ENCODE data around the gene ZNF282. TPM values are rescaled to one million over a fixed set of nuclear protein-coding genes. Genes with fewer than 3 reads are reported as not detected.
A peak's percentile ranks its signal among the peaks of the same experiment; 100 is the strongest.

The ZNF282 gene
- total and polyA plus RNA-seq, 9 of the 15 experiments (the other 6 are each of a cell fraction or from before 2014, with no cell fraction given) = 0.76 to 58.6 (median 17.4) TPM

DNA sequence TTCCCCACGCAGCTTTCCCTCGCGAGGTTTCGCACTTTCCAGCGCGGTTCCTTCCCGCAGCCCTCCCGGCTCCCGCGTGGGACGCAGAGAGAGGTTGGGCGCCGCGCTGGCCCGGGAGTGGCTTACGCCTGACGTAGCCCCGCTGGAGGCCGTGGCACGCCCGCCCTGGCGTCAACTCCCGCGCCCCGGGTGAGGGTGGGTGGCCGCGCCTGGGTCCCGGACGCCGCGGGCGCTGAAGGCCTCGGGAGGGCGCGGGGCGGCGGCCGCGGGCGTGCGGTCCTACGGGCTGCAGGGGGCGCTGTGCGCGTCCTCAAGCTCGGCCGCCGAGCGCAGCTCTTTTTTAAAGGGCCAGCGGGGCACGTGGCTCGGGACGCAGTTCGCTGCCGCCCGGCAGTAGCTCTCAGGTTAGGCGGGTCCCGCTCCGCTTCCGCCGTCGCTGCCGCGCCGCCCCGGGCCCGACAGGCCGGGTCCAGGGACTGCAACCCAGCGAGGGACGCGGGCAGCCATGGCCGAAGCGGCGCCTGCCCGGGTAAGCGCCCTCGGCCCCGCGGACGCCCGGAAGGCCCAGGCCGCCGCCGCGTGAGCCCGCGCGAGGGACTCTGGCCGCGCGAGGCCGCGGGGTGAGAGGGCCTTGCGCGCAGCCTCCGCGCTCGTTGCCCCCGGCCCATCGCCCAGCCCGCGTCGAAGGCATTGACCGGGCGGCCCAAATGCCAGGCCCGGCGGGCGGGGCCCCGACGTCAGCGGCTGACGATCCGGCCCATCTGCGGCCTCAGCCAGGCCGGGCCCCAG is 66.7 kb downstream of the ZNF282 start, which contains the start of gene ZNF783 (continued):
- no peak for TF ChIP-seq HMG20B (CRISPR knock-in tag; IDR thresholded peaks at IDR 0.05)
- no peak for TF ChIP-seq ATF1 (CRISPR knock-in tag; IDR thresholded peaks at IDR 0.05)
- TF ChIP-seq ATF1 (tag; IDR thresholded peaks at IDR 0.05) = peak; percentile 64
- no peak for TF ChIP-seq ZNF197 (CRISPR knock-in tag; IDR thresholded peaks at IDR 0.05; ENCODE audit: low read depth)
- TF ChIP-seq CHD2 (IDR thresholded peaks at IDR 0.05; ENCODE audit: low read depth, low read length) = peak; percentile 66
- TF ChIP-seq, protein P1, sequence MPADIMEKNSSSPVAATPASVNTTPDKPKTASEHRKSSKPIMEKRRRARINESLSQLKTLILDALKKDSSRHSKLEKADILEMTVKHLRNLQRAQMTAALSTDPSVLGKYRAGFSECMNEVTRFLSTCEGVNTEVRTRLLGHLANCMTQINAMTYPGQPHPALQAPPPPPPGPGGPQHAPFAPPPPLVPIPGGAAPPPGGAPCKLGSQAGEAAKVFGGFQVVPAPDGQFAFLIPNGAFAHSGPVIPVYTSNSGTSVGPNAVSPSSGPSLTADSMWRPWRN (IDR thresholded peaks at IDR 0.05; ENCODE audit: low read depth) = no peak
- TF ChIP-seq ZNF239 (CRISPR knock-in tag; IDR thresholded peaks at IDR 0.05) = no peak
- TF ChIP-seq, protein P2, sequence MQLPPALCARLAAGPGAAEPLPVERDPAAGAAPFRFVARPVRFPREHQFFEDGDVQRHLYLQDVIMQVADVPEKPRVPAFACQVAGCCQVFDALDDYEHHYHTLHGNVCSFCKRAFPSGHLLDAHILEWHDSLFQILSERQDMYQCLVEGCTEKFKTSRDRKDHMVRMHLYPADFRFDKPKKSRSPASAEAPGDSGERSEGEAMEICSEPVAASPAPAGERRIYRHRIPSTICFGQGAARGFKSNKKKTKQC (CRISPR knock-in tag; IDR thresholded peaks at IDR 0.05) = peak; percentile 53
- no peak for TF ChIP-seq GTF2A2 (tag; IDR thresholded peaks at IDR 0.05)
- TF ChIP-seq RFX5 (IDR thresholded peaks at IDR 0.05; ENCODE audit: low read depth, low read length) = no peak
- no peak for TF ChIP-seq ARNT (IDR thresholded peaks at IDR 0.05)
- no peak for TF ChIP-seq POLR2AphosphoS2 (IDR thresholded peaks at IDR 0.05; ENCODE audit: low read length)
- TF ChIP-seq KDM1A (IDR thresholded peaks at IDR 0.05) = no peak
- TF ChIP-seq ZNF324 (CRISPR knock-in tag; IDR thresholded peaks at IDR 0.05) = no peak
- TF ChIP-seq, protein P3, sequence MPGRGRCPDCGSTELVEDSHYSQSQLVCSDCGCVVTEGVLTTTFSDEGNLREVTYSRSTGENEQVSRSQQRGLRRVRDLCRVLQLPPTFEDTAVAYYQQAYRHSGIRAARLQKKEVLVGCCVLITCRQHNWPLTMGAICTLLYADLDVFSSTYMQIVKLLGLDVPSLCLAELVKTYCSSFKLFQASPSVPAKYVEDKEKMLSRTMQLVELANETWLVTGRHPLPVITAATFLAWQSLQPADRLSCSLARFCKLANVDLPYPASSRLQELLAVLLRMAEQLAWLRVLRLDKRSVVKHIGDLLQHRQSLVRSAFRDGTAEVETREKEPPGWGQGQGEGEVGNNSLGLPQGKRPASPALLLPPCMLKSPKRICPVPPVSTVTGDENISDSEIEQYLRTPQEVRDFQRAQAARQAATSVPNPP (IDR thresholded peaks at IDR 0.05; ENCODE audit: borderline replicate concordance, insufficient read depth, insufficient read length) = no peak
- TF ChIP-seq CBX1 (IDR thresholded peaks at IDR 0.05; ENCODE audit: low read depth) = no peak
- no peak for TF ChIP-seq RCOR1 (IDR thresholded peaks at IDR 0.05; ENCODE audit: borderline replicate concordance in 1 of 2, low read depth in 2 of 2, low read length in 2 of 2)
- TF ChIP-seq ETV1 (tag; conservative IDR thresholded peaks at IDR 0.05; ENCODE audit: low read depth) = no peak
- no peak for TF ChIP-seq ZFP30 (CRISPR knock-in tag; IDR thresholded peaks at IDR 0.05; ENCODE audit: borderline replicate concordance)
- TF ChIP-seq RBM14 (IDR thresholded peaks at IDR 0.05; ENCODE audit: borderline replicate concordance, insufficient read depth, low read depth, low read length) = no peak
- TF ChIP-seq STAT5B (CRISPR knock-in tag; IDR thresholded peaks at IDR 0.05) = no peak
- no peak for TF ChIP-seq BRCA1 (IDR thresholded peaks at IDR 0.05)
- no peak for TF ChIP-seq BRCA1 (CRISPR knock-in tag; IDR thresholded peaks at IDR 0.05)
- TF ChIP-seq ZNF23 (CRISPR knock-in tag; IDR thresholded peaks at IDR 0.05) = no peak
- TF ChIP-seq SMAD3 (CRISPR knock-in tag; conservative IDR thresholded peaks at IDR 0.05) = no peak
